ENCODE data around the gene VAV1.

- TF ChIP-seq EZH2 (IDR thresholded peaks at IDR 0.05; ENCODE audit: borderline replicate concordance, insufficient read depth, low read depth, low read length, poor library complexity, severe bottlenecking) (no peak), CTCF (IDR thresholded peaks at IDR 0.05) (no peak)
Measured at GRCh38 chr19:6876748-6877147, 104.2 kb downstream of the VAV1 start.
